ENCODE measurements around the gene STXBP2. TPM values are rescaled to one million over a fixed set of nuclear protein-coding genes. Genes with fewer than 3 reads are reported as not detected.

Gene STXBP2
- total RNA-seq, 4 donors from 2014 or later, result 20.2 to 62.7 (median 27.0) TPM

- TF ChIP-seq CTCF (IDR thresholded peaks at IDR 0.05; ENCODE audit: low read depth), result no peak
Observed at GRCh38 chr19:7663706-7664105, 26.8 kb downstream of the STXBP2 start.

GRCh38 chr19:7665076-7665475 is 28.2 kb downstream of the STXBP2 start:
- no peak for TF ChIP-seq CTCF (IDR thresholded peaks at IDR 0.05; ENCODE audit: low read depth)

- no peak for TF ChIP-seq CTCF (IDR thresholded peaks at IDR 0.05; ENCODE audit: low read depth)
Observed at GRCh38 chr19:7668842-7669241, 31.9 kb downstream of the STXBP2 start, which contains the start of gene RETN. Gene RETN, plus strand, starts transcription at chr19:7669049. Its CDS starts 278 bp downstream, at chr19:7669327.

GRCh38 chr19:7669641-7670040 is 32.7 kb downstream of the STXBP2 start:
- no peak for TF ChIP-seq CTCF (IDR thresholded peaks at IDR 0.05; ENCODE audit: low read depth)

- no peak for TF ChIP-seq CTCF (IDR thresholded peaks at IDR 0.05; ENCODE audit: low read depth)
Observed at GRCh38 chr19:7670150-7670783, 33.4 kb downstream of the STXBP2 start.

- TF ChIP-seq CTCF (IDR thresholded peaks at IDR 0.05; ENCODE audit: low read depth), result no peak
Observed at GRCh38 chr19:7670790-7671189, 33.9 kb downstream of the STXBP2 start.

- no peak for TF ChIP-seq CTCF (IDR thresholded peaks at IDR 0.05; ENCODE audit: low read depth)
Observed at GRCh38 chr19:7672522-7672921, 35.6 kb downstream of the STXBP2 start.
